AG04450 (cell line): ENCODE results near the gene DEPP1. TPM values are rescaled to one million over a fixed set of nuclear protein-coding genes. Genes with fewer than 3 reads are reported as not detected.

Experiments used
- CTCF ChIA-PET: fragments of 300-600, 350-600 bp; formaldehyde crosslinking; extraction: SDS; loops from one replicate; lab custom pipeline; 2022; ENCODE audit warnings: antibody characterized with exemption, inconsistent platforms; lab: Charles Lee
- POLR2A ChIA-PET: fragments of 350-600 bp; formaldehyde crosslinking; extraction: SDS; loops from one replicate; lab custom pipeline; 2021; ENCODE audit warnings: antibody characterized with exemption, inconsistent platforms; lab: Yijun Ruan, JAX
- DNase-seq: peaks from one replicate; pipeline ENCODE4 v3.0.0-alpha.2; 2011; ENCODE audit warnings: low read depth, low spot score
- H3K27ac ChIP-seq: one replicate; pipeline ENCODE4 v1.5.1; 2012; ENCODE audit warnings: low read depth, low read length, control low read depth
- H3K27me3 ChIP-seq: one replicate; pipeline ENCODE4 v1.6.0; 2012; ENCODE audit warnings: low read length; ENCODE audit not compliant: control insufficient read depth, insufficient read depth
- H3K4me3 ChIP-seq: 2 replicates; pipeline ENCODE4 v1.5.1; 2011; ENCODE audit warnings: mild to moderate bottlenecking, low read depth, low read length, control low read depth
- H3K9me3 ChIP-seq: 2 replicates; pipeline ENCODE4 v1.5.1; 2012; ENCODE audit warnings: low read length; ENCODE audit not compliant: control insufficient read depth, insufficient read depth
- polyA plus RNA-seq: library from polyadenylated mRNA; depleted of rRNA; stranded (reverse); fragments of >200 nt; gene quantifications from 2 replicates; pipeline ENCODE4 v1.2.3, GENCODE V29; 2011; rRNA removed
- TF ChIP-seq, protein P1 (sequence below): IDR thresholded peaks from 2 replicates; pipeline ENCODE4 v1.5.1; 2011; ENCODE audit warnings: low read depth, low read length, control low read depth, inconsistent platforms

Gene DEPP1
- polyA plus RNA-seq, 1 experiment, result 31.1 TPM

- Histone ChIP-seq H3K27ac (no peak overlapping the region), H3K9me3 (no peaks in the 10 kb centered on the region; the same call in 1 of the 2 replicates), H3K4me3 (no peak overlapping the region), H3K27me3 (peaks cover 14% of the 10 kb centered on the region)
- CTCF ChIA-PET, result no interaction called here
- TF ChIP-seq, protein P1, sequence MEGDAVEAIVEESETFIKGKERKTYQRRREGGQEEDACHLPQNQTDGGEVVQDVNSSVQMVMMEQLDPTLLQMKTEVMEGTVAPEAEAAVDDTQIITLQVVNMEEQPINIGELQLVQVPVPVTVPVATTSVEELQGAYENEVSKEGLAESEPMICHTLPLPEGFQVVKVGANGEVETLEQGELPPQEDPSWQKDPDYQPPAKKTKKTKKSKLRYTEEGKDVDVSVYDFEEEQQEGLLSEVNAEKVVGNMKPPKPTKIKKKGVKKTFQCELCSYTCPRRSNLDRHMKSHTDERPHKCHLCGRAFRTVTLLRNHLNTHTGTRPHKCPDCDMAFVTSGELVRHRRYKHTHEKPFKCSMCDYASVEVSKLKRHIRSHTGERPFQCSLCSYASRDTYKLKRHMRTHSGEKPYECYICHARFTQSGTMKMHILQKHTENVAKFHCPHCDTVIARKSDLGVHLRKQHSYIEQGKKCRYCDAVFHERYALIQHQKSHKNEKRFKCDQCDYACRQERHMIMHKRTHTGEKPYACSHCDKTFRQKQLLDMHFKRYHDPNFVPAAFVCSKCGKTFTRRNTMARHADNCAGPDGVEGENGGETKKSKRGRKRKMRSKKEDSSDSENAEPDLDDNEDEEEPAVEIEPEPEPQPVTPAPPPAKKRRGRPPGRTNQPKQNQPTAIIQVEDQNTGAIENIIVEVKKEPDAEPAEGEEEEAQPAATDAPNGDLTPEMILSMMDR, result no peak
- POLR2A ChIA-PET, result no interaction called here
- no peak for DNase-seq
These were observed 51.8 kb downstream of the DEPP1 start for GRCh38 chr10:44926751-44927351.

Other genes with a start within 250 kb of the DEPP1 start
- not detected in 2 replicates for gene TMEM72, start 67.5 kb downstream of the DEPP1 start, polyA plus RNA-seq
- gene RASSF4, start 19.0 kb downstream of the DEPP1 start, polyA plus RNA-seq, result 11.2 and 13.0 TPM in 2 replicates
- 17.4 and 23.4 TPM in 2 replicates for gene ZNF22, start 22.1 kb upstream of the DEPP1 start, polyA plus RNA-seq